Measurements from ENCODE around the gene NFIX.

NFIX gene

GRCh38 chr19:13054626-13055212 is 59.4 kb downstream of the NFIX start:
- DNase-seq (ENCODE audit: low read depth in 1 of 2, low spot score in 1 of 2) = no peak

GRCh38 chr19:13055213-13056051 is 60.2 kb downstream of the NFIX start:
- no peak for DNase-seq (ENCODE audit: low read depth in 1 of 2, low spot score in 1 of 2)

DNA sequence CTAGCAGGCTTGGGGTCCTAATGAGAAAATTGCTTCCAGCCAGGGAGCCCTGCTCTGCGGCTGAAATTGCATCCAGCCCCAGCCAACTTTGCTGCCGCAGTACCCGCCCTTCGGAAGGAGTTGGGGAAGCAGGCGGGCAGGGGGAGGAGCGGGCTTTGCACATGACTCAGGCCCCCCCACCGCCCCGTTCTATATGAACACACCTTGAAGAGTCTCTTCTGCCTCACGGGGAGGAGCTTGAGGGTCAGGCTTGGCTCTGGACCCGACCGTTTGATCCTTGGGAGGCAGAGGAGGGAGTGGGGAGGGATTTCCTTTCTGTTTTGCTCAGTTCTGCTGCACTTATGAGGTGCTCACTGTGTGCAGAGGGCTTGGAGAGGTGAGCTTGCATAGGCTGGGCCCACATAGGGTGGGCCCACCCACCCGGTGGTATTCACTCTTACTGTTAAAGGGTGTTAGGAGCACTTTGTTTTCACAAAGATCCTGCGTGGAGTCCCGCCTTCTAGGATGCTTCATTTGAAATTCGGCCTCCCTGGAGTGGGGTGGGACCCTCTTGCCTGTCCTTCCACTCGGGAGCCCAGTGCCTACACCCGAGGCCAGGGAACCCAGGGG is 60.9 kb downstream of the NFIX start:
- DNase-seq (ENCODE audit: low read depth in 1 of 2, low spot score in 1 of 2) = no peak

- no peak for DNase-seq (ENCODE audit: low read depth in 1 of 2, low spot score in 1 of 2)
Observed at GRCh38 chr19:13057147-13057572, 61.9 kb downstream of the NFIX start.

DNA sequence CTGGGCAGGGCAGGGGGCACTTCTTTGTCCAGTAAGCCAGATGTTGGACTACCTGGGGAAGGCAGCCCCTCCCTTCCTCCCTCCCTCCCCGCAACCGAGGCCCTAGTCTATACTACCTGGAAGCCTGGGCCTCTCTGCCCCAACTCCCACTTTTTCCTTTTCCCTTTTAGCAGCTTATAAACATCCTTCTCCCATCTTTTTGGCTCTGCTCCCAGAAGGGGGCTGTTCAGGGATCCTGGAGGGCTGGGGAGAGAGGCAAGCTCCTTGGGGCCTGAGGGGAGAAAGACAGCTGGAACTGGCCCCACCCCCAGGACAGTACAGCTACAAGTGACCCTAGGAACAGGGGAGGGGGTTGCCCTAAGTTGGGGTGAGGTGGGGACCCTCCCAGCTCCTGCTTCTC is 62.5 kb downstream of the NFIX start:
- no peak for DNase-seq (ENCODE audit: low read depth in 1 of 2, low spot score in 1 of 2)

DNA sequence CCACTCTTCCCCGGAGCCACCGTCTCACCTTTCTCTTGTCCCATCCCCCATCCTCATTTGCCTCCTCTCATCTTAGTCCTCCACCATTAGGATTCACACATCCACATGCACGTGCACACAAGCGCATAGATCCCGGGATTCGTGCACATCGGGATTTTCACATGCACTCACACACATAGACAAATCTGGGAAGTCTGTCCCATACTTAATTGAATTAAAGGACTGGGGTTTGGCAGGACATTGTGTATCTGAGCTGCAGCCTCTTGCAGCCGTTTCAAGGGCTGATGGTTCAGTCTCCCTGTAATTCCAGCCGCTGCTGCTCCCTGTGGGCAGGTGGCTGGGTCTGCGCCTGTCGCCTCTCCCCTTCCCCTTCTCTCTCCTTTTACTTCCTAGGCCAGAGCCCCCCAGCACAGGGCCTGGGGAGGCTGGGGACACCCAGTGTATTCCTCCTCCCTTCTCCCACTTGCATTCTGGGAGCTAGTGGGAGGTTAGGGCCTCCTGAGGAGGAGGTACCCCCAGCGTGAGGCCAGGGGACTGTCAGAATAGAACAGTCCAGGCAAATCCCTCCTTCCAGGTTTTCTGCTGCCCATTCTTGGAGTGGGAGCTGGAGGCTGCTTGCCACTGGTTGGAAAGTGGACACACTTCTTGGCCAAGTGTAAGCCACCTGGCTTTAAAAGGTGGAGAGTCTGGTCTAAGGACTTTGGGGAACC is 63.8 kb downstream of the NFIX start:
- DNase-seq (ENCODE audit: low read depth in 1 of 2, low spot score in 1 of 2) = no peak

DNA sequence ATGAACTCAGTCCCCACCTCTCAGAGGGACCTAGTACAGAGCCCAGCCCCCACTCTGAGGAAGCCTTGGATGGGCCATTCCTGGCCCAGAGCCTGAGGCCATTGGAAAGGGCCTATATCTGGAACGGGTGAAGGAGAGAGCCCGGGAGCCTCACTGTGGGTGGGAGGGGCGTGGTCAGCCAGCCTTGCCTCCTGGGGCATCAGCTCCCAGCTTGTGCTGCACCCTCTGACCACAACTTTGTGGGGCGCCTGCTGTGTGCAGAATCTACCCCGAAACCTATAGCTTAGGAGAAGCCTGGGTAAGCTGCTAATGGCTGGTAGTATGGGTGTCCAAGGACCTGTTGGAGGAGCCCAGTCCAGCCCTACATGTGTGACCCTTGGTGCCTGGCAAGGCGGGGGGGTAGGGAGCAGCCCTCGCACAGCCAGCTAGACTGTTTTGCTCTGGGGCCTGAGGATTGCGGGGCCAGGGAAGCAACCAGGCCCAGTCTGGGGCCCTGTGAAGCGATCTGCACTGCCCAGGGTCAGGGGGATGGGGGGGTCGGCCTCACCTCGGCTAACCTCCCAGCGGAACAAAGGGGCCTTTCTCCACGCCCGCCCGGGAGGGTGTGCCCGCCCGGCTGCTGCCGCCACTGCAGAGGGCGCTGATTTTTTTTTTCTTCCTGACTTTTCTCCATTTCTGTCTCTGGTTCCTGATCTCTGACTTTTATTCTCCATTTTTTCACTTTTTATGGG is 65.1 kb downstream of the NFIX start:
- DNase-seq (ENCODE audit: low read depth in 1 of 2, low spot score in 1 of 2) = no peak

- DNase-seq (ENCODE audit: low read depth in 1 of 2, low spot score in 1 of 2) = peak; percentile 50 to 67
Observed at GRCh38 chr19:13060964-13061927, 66.0 kb downstream of the NFIX start.

GRCh38 chr19:13062317-13062716 is 67.0 kb downstream of the NFIX start:
- DNase-seq (ENCODE audit: low read depth in 1 of 2, low spot score in 1 of 2) = no peak

- no peak for DNase-seq (ENCODE audit: low read depth in 1 of 2, low spot score in 1 of 2)
Observed at GRCh38 chr19:13063461-13064091, 68.3 kb downstream of the NFIX start.

DNA sequence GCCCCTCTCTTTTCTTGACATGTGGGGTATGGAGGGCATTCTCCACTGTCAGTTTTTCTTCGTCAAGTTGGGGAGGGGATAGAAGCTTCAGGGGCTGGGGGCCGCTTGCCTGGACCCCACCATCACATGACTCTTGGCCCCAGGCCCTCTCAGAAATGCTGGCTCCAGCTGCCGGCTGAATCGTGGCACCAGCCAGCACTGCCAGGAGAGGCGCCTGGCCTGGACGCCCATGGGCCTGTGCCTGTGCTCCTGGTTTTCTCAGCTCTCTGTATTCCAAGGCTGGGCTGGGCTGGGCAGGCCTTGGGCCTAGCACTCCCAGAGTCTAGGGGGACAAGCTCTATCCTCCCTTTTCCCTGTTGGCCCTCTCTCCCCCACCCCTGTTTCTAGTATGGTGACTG is 68.8 kb downstream of the NFIX start:
- DNase-seq (ENCODE audit: low read depth in 1 of 2, low spot score in 1 of 2) = no peak

DNA sequence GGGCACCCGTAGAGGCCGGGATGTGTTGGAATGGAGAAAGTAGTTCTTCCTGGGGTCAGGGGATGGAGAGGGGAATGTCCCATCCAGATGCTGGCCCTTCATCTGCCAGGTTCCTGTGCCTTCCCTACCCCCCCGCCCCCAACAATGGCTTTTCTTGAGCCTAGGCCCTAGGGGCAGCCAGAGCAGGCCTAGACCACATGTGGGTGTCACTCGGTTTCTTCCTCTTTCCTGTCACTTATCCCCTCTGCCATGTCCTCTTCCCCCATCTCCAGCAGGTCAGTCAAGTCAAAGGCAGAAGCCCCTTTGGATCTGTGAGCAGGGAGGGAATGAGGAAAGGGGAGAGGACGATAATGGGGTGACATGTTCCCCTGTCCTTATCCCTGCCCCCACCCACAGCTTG is 71.0 kb downstream of the NFIX start:
- DNase-seq (ENCODE audit: low read depth in 1 of 2, low spot score in 1 of 2) = no peak

- no peak for DNase-seq (ENCODE audit: low read depth in 1 of 2, low spot score in 1 of 2)
Observed at GRCh38 chr19:13066933-13067807, 71.9 kb downstream of the NFIX start.

DNA sequence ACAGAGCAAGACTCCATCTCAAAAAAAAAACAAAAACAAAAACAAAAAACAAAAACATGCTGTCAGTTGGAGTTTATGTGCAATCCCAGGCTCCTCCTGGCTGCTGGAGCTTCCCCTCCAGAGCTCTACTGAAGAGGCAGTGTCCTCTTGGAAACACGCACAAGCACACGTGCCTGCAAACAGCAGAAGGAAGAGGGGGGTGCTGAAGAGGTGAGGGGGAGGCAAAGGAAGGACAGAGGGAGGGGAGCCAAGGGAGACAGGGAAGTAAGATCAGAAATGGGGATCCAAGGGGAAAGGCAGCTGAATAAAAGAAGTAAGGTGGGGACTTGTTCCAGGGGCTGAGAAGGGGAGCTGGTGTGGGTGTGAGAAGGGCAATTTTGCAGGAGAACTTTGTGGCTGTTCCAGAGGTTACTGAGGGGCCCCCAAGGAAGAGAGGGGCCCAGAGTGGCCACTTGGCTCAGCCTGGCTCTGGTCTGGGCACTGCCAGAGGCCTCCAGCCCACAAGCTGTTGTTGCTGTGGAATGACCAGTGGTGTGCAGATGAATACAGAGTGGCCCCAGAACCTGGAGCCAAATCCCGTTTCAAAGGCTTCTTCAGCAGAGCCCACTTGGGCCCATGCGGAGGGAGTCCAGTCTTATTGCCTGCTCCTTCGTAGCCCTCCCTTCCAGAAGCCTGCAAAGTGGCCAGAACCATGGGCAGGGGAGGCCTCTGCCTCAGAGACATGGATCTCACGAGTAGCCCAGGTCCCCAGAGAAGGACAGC is 73.0 kb downstream of the NFIX start:
- no peak for DNase-seq (ENCODE audit: low read depth in 1 of 2, low spot score in 1 of 2)

- no peak for DNase-seq (ENCODE audit: low read depth in 1 of 2, low spot score in 1 of 2)
Observed at GRCh38 chr19:13069415-13070359, 74.4 kb downstream of the NFIX start.

DNA sequence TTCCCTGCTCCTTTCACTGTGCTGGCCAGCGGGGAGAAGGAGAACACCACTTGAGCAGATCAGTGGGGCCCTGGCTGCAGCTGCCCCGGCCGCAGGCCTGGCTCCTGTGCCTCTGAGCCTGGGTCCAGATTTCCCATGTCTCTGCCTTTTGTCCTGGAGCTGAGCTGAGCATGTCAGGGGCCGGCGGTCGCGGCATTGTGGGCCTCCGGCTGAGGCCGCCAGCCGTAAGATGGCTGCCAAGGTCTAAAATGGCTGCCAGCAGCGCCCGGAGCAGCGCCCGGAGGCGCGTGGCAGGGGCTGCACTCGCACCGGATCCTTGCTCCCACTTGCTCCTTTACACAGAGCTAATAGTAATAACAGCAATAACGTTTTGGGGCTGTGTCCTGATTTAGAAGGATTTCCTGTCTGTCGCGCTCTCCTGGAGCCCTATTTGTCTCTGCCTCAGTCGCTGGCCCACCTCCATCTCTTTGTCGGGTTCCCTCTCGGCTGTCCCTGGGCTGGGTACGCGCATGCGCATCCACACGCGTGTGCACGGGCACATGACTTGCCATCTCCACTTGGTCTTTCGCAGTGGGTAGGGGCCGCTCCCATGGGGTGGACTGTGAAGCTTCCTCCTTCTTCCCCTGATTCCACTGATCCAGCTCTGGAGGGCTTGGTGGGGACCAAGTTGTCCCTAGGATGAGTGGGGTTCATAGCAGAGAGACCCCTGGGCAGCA is 75.3 kb downstream of the NFIX start:
- no peak for DNase-seq (ENCODE audit: low read depth in 1 of 2, low spot score in 1 of 2)

Measured in stimulated activated CD4-positive, alpha-beta T cell treated with anti-CD3 and anti-CD28 coated beads, Interleukin-15, amount 100 ng/mL, for 1 hour (primary cell).